Measurements from ENCODE around the gene C22orf39.

GRCh38 chr22:19492504-19493174, 45.1 kb upstream of the C22orf39 start:
- TF ChIP-seq, protein P1, sequence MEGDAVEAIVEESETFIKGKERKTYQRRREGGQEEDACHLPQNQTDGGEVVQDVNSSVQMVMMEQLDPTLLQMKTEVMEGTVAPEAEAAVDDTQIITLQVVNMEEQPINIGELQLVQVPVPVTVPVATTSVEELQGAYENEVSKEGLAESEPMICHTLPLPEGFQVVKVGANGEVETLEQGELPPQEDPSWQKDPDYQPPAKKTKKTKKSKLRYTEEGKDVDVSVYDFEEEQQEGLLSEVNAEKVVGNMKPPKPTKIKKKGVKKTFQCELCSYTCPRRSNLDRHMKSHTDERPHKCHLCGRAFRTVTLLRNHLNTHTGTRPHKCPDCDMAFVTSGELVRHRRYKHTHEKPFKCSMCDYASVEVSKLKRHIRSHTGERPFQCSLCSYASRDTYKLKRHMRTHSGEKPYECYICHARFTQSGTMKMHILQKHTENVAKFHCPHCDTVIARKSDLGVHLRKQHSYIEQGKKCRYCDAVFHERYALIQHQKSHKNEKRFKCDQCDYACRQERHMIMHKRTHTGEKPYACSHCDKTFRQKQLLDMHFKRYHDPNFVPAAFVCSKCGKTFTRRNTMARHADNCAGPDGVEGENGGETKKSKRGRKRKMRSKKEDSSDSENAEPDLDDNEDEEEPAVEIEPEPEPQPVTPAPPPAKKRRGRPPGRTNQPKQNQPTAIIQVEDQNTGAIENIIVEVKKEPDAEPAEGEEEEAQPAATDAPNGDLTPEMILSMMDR (IDR thresholded peaks at IDR 0.05; ENCODE audit: low read depth, low read length, poor library complexity, severe bottlenecking) = no peak
- no peak for TF ChIP-seq EZH2phosphoT487 (IDR thresholded peaks at IDR 0.05; ENCODE audit: borderline replicate concordance, low read length)
